ENCODE data around the gene SDS.
A peak's percentile ranks its signal among the peaks of the same experiment; 100 is the strongest.

Gene SDS

GRCh38 chr12:113436993-113437728 is 33.5 kb upstream of the SDS start:
- no peak overlapping the region for H3K27ac Mint-ChIP-seq

DNA sequence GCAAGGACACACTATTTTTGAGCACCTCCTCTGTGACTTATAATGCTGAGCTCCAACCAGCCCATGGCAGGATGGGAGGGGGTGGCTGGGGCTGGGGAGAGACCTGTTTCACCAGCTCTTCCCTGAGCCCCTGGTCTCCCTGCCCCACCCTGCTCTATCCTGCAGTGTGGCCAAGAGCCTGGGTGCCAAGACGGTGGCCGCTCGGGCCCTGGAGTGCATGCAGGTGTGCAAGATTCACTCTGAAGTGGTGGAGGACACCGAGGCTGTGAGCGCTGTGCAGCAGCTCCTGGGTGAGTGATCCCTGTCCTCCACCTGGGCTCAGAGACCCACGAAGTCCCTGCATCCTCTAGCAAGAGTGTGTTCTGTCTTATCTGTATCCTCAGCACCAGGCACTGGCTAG is 32.9 kb upstream of the SDS start:
- no peak overlapping the region for H3K27ac Mint-ChIP-seq
- DNase-seq (ENCODE audit: low spot score in 2 of 2) (no peak), ATAC-seq (peak; percentile 4)
- no peaks in the 10 kb centered on the region for H3K36me3 Mint-ChIP-seq
- no peak overlapping the region for H3K4me3 Mint-ChIP-seq
- H3K4me1 Mint-ChIP-seq, result no peaks in the 10 kb centered on the region
- no peaks in the 10 kb centered on the region for H3K9me3 Mint-ChIP-seq

More at GRCh38 chr12:113436993-113437728, 33.5 kb upstream of the SDS start:
- no peak for DNase-seq (ENCODE audit: low spot score in 2 of 2)
- H3K36me3 Mint-ChIP-seq, result no peaks in the 10 kb centered on the region
- H3K9me3 Mint-ChIP-seq, result no peaks in the 10 kb centered on the region
- peak; percentile 5 for ATAC-seq
- no peaks in the 10 kb centered on the region for H3K4me1 Mint-ChIP-seq
- H3K4me3 Mint-ChIP-seq, result no peak overlapping the region

- no peak overlapping the region for H3K4me3 Mint-ChIP-seq
- H3K9me3 Mint-ChIP-seq, result no peaks in the 10 kb centered on the region
- no peak for DNase-seq (ENCODE audit: low spot score in 2 of 2)
- no peak overlapping the region for H3K27ac Mint-ChIP-seq
- no peaks in the 10 kb centered on the region for H3K4me1 Mint-ChIP-seq
- no peak for ATAC-seq
- no peaks in the 10 kb centered on the region for H3K36me3 Mint-ChIP-seq
These were observed 31.7 kb upstream of the SDS start for GRCh38 chr12:113435367-113435766.

- no peaks in the 10 kb centered on the region for H3K36me3 Mint-ChIP-seq
- no peaks in the 10 kb centered on the region for H3K4me1 Mint-ChIP-seq
- H3K27ac Mint-ChIP-seq, result no peak overlapping the region
- ATAC-seq (no peak), DNase-seq (ENCODE audit: low spot score in 2 of 2) (no peak)
- H3K9me3 Mint-ChIP-seq, result no peaks in the 10 kb centered on the region
- no peak overlapping the region for H3K4me3 Mint-ChIP-seq
These were observed 29.3 kb upstream of the SDS start for GRCh38 chr12:113432986-113433385.

DNA sequence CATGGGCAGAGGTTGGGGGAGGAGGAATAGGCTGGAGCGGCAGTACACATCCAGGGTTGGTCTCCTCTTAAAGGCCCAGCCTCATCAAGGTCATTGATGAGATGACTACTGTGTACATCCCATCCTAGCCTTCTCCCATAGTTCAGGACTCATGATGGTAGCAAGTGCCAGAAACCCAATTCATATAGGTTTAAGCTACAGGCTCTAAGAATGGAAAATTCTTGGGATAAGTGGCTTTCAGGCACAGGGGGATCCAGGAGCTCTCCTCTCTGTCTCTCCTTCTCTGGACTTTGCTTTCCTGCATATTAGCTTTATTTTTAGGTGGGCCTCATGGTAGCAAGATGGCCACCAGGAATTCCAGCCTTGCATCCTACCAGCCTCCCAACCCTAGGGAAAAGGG is 24.8 kb upstream of the SDS start:
- no peaks in the 10 kb centered on the region for H3K4me1 Mint-ChIP-seq
- no peak for ATAC-seq
- no peaks in the 10 kb centered on the region for H3K36me3 Mint-ChIP-seq
- no peak overlapping the region for H3K4me3 Mint-ChIP-seq
- no peak overlapping the region for H3K27ac Mint-ChIP-seq
- no peaks in the 10 kb centered on the region for H3K9me3 Mint-ChIP-seq
- DNase-seq (ENCODE audit: low spot score in 2 of 2), result no peak

DNA sequence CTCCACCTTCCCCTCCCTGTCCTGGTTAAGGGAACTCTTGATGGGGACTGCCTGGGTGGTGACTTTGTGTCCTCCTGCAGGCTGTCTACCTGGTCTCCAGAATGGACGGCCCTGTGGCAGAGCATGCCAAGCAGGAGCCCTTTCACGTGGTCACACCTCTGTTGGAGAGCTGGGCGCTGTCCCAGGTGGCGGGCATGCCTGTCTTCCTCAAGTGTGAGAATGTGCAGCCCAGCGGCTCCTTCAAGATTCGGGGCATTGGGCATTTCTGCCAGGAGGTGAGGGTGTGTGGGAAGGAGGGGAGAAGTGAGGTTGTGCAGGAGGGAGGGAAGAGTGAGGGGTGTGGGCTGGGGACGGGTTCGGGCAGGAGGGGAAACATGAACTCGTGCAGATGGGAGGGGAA is 24.2 kb upstream of the SDS start:
- no peaks in the 10 kb centered on the region for H3K36me3 Mint-ChIP-seq
- no peaks in the 10 kb centered on the region for H3K9me3 Mint-ChIP-seq
- H3K4me3 Mint-ChIP-seq, result no peak overlapping the region
- ATAC-seq (no peak), DNase-seq (ENCODE audit: low spot score in 2 of 2) (no peak)
- no peak overlapping the region for H3K27ac Mint-ChIP-seq
- no peaks in the 10 kb centered on the region for H3K4me1 Mint-ChIP-seq

DNA sequence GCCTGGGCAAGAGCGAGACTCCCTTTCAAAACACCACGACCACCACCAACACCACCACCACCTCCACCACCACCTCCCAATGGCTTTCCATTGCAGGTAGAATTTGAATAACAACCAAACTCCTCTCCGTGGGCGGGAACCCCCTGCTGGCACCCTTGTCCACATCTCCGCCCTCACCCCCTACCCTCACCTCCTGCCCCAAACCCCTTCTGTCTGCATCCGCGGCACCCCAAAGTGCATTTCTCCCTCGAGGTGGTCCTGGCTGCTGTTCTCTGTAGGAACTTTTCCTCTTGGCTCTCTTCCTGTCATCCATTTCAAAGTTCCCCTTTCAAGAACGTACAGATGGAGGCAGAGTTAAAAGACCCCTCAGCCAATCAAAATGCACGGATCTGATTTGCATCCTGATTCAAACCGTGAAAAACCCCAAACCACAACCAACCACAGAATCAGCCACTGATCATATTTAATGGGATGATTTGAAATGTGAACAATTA is 22.3 kb upstream of the SDS start:
- H3K27ac Mint-ChIP-seq, result no peak overlapping the region
- ATAC-seq (no peak), DNase-seq (ENCODE audit: low spot score in 2 of 2) (no peak)
- H3K9me3 Mint-ChIP-seq, result no peaks in the 10 kb centered on the region
- no peak overlapping the region for H3K4me3 Mint-ChIP-seq
- H3K36me3 Mint-ChIP-seq, result no peaks in the 10 kb centered on the region
- peaks cover 7% of the 10 kb centered on the region for H3K4me1 Mint-ChIP-seq

DNA sequence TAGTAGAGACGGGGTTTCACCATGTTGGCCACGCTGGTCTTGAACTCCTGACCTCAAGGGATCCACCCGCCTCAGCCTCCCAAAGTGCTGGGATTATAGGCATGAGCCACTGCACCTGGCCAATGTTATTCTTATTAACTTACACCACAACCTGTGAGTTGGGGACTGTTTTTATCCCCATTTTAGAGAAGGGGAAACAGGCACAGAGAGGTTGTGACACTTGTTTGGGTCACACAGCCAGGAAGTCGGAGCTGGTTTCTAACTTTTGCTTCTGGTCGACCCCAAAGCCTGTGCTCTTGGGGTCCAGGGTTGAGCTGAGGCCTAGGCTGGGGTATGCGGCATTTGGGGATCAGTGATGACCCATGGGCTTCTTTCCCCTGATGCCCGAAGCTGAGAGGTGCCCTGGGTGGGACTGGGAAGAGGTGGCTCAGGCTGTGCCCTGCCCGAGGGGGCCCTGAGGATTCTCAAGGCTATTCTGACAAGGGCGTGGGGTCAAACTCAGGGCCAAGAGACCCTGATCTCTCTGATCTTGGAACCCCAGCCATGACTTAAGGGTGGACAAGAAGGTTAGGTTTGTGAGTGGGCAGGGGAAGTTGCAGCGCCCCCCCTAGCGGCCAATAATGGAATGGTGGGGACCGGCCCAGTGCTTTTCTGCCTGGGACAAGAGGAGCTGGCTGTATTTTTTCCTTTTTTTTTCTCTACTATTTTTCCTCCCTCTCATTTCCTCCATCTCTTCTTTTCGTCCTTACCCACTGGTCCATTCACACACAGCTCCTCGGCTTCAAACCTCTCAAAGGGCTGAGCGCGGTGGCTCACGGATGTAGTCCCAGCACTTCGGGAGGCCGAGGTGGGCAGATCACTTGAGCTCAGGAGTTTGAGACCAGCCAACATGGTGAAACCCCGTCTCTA is 21.5 kb upstream of the SDS start:
- Mint-ChIP-seq H3K9me3 (no peaks in the 10 kb centered on the region), H3K27ac (no peak overlapping the region), H3K36me3 (no peaks in the 10 kb centered on the region), H3K4me1 (peaks cover 7% of the 10 kb centered on the region), H3K4me3 (no peak overlapping the region)
- DNase-seq (ENCODE audit: low spot score in 2 of 2), result peak; percentile 44 to 81
- peak; percentile 47 for ATAC-seq

DNA sequence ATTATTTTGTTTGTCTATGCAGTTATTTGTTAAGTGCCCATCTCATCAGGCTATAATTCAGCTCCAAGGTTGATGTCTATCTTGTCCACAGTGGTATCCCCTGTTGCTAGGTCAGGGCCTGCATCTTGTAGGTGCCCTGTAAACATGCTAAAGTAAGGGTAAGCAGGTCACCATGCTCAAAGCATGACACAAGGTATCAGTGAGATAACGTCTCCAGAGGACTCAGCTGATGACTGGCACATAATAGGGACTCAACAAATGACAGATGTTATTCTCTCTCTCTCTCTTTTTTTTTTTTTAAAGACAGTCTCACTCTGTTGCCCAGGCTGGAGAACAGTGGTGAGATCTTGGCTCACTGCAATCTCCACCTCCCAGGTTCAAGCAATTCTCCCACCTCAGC is 20.8 kb upstream of the SDS start:
- Mint-ChIP-seq H3K4me1 (peaks cover 7% of the 10 kb centered on the region), H3K9me3 (no peaks in the 10 kb centered on the region), H3K4me3 (no peak overlapping the region), H3K27ac (no peak overlapping the region), H3K36me3 (no peaks in the 10 kb centered on the region)
- DNase-seq (ENCODE audit: low spot score in 2 of 2) (no peak), ATAC-seq (no peak)

- DNase-seq (ENCODE audit: low spot score in 2 of 2) (no peak), ATAC-seq (no peak)
- no peaks in the 10 kb centered on the region for H3K9me3 Mint-ChIP-seq
- no peak overlapping the region for H3K4me3 Mint-ChIP-seq
- H3K27ac Mint-ChIP-seq, result no peak overlapping the region
- H3K4me1 Mint-ChIP-seq, result peaks cover 7% of the 10 kb centered on the region
- no peaks in the 10 kb centered on the region for H3K36me3 Mint-ChIP-seq
These were observed 19.4 kb upstream of the SDS start for GRCh38 chr12:113422886-113423669.

GRCh38 chr12:113422030-113422885 is 18.6 kb upstream of the SDS start, which contains the start of gene SDSL:
Gene SDSL (plus strand): TSS chr12:113422380. CDS start chr12:113427983, 5,603 bp downstream.
- Mint-ChIP-seq H3K4me3 (peak within 1 kb of the TSS; percentile 45), H3K4me1 (peaks cover 7% of the 10 kb centered on the region), H3K36me3 (no peaks in the 10 kb centered on the region), H3K27ac (peak within 1 kb of the TSS; percentile 76), H3K9me3 (no peaks in the 10 kb centered on the region)
- DNase-seq (ENCODE audit: low spot score in 2 of 2), result peak; percentile 8 to 69
- peak; percentile 82 for ATAC-seq

GRCh38 chr12:113420996-113421595 is 17.4 kb upstream of the SDS start:
- no peaks in the 10 kb centered on the region for H3K36me3 Mint-ChIP-seq
- H3K4me3 Mint-ChIP-seq, result no peak overlapping the region
- peaks cover 7% of the 10 kb centered on the region for H3K4me1 Mint-ChIP-seq
- DNase-seq (ENCODE audit: low spot score in 2 of 2), result no peak
- H3K27ac Mint-ChIP-seq, result no peak overlapping the region
- no peak for ATAC-seq
- no peaks in the 10 kb centered on the region for H3K9me3 Mint-ChIP-seq

- no peaks in the 10 kb centered on the region for H3K36me3 Mint-ChIP-seq
- no peak for DNase-seq (ENCODE audit: low spot score in 2 of 2)
- no peak for ATAC-seq
- no peak overlapping the region for H3K27ac Mint-ChIP-seq
- H3K4me3 Mint-ChIP-seq, result no peak overlapping the region
- peaks cover 7% of the 10 kb centered on the region for H3K4me1 Mint-ChIP-seq
- H3K9me3 Mint-ChIP-seq, result no peaks in the 10 kb centered on the region
These were observed 14.7 kb upstream of the SDS start for GRCh38 chr12:113418213-113418879.
